Stimulated activated CD8-positive, alpha-beta memory T cell treated with anti-CD3 and anti-CD28 coated beads, Interleukin-2, amount 100 ng/mL, for 48 hours (primary cell): Measurements from ENCODE around the gene OR4N2.
"Not testable (repeated sequence)": the region's sequence is repeated elsewhere in the genome, so short reads cannot be mapped to it uniquely, and the experiment has no call there.

Experiments used
- DNase-seq, 2 donors: peaks; one replicate each; pipeline ENCODE4 v3.0.0-alpha.2; 2020; ENCODE audit warnings: low read depth in 2 of 2

Gene OR4N2

GRCh38 chr14:19834203-19834848 is 30.8 kb downstream of the OR4N2 start:
- DNase-seq: not testable (repeated sequence)

- DNase-seq: no peak
These were observed 34.9 kb downstream of the OR4N2 start for GRCh38 chr14:19838433-19838832.

GRCh38 chr14:19851365-19851764 is 47.8 kb downstream of the OR4N2 start:
- DNase-seq: no peak

GRCh38 chr14:19866061-19866669 is 62.6 kb downstream of the OR4N2 start:
- not testable (repeated sequence) for DNase-seq

- no peak for DNase-seq
These were observed 69.6 kb downstream of the OR4N2 start for GRCh38 chr14:19873178-19873577.

GRCh38 chr14:19874842-19875241 is 71.3 kb downstream of the OR4N2 start, which contains the start of gene OR4K2:
Gene OR4K2, plus strand, starts transcription at chr14:19875142. Its CDS starts 1,126 bp downstream, at chr14:19876268.
- DNase-seq: no peak

GRCh38 chr14:19878029-19878642 is 74.6 kb downstream of the OR4N2 start:
- DNase-seq: no peak
